WTC11 (cell line): ENCODE data around the gene MRPS23. TPM values are rescaled to one million over a fixed set of nuclear protein-coding genes. Genes with fewer than 3 reads are reported as not detected.

Experiments used
- ATAC-seq: fragments of 200-7000 bp; cut with Tn5 transposase; 2 replicates; pipeline ENCODE4 v1.10.0; 2021; ENCODE audit warnings: mild to moderate bottlenecking, moderate library complexity
- CTCF ChIA-PET: fragments of 300-600 bp; sonication (Branson Sonifier 250); formaldehyde crosslinking; loops from one replicate; lab custom pipeline; 2021; ENCODE audit warnings: antibody characterized with exemption; lab: Charles Lee
- POLR2A ChIA-PET: fragments of 350-600 bp; sonication (Branson Sonifier 250); formaldehyde crosslinking; loops from one replicate; lab custom pipeline; 2021; ENCODE audit warnings: antibody characterized with exemption; lab: Charles Lee
- DNase-seq: peaks from one replicate; pipeline ENCODE4 v3.0.0; 2021; ENCODE audit warnings: low spot score
- H3K27ac Mint-ChIP-seq: 2 replicates; pipeline ENCODE4 v1.8.0; 2021; ENCODE audit warnings: mixed read lengths
- H3K27me3 Mint-ChIP-seq: 2 replicates; pipeline ENCODE4 v1.8.0; 2021; ENCODE audit warnings: low read depth, mild to moderate bottlenecking, moderate library complexity, mixed read lengths
- H3K36me3 Mint-ChIP-seq: 2 replicates; pipeline ENCODE4 v1.8.0; 2021; ENCODE audit warnings: mixed read lengths
- H3K4me1 Mint-ChIP-seq: 2 replicates; pipeline ENCODE4 v1.8.0; 2022; ENCODE audit warnings: mixed read lengths
- H3K4me3 Mint-ChIP-seq: 2 replicates; pipeline ENCODE4 v1.8.0; 2021; ENCODE audit warnings: mild to moderate bottlenecking, moderate library complexity, mixed read lengths
- H3K9me3 Mint-ChIP-seq: 2 replicates; pipeline ENCODE4 v1.8.0; 2021; ENCODE audit warnings: mixed read lengths
- ESRRA ChIP-seq: sonication (generic); formaldehyde crosslinking; IDR thresholded peaks from 2 replicates; pipeline ENCODE4 v1.8.1; 2022; ENCODE audit warnings: mild to moderate bottlenecking, missing genetic modification reagents, borderline replicate concordance
- GABPB1 ChIP-seq: sonication (generic); formaldehyde crosslinking; IDR thresholded peaks from 2 replicates; pipeline ENCODE4 v1.8.1; 2023; ENCODE audit warnings: mild to moderate bottlenecking, missing genetic modification reagents
- HMGA2 ChIP-seq: fragments of 250-450 bp; sonication (Bioruptor Pico); IDR thresholded peaks from 2 replicates; pipeline ENCODE4 v1.4.0; 2021; ENCODE audit warnings: mild to moderate bottlenecking, moderate library complexity
- IRF2 ChIP-seq: sonication (generic); formaldehyde crosslinking; IDR thresholded peaks from 2 replicates; pipeline ENCODE4 v1.8.0; 2022; ENCODE audit warnings: low read depth, missing genetic modification reagents, borderline replicate concordance
- NR1H2 ChIP-seq: sonication (generic); formaldehyde crosslinking; IDR thresholded peaks from 2 replicates; pipeline ENCODE4 v1.9.0; 2021; ENCODE audit warnings: mild to moderate bottlenecking, moderate library complexity, missing genetic modification reagents
- NR2C2 ChIP-seq: sonication (generic); formaldehyde crosslinking; IDR thresholded peaks from 2 replicates; pipeline ENCODE4 v1.8.0; 2022; ENCODE audit warnings: mild to moderate bottlenecking, missing genetic modification reagents
- TP53 ChIP-seq: sonication (generic); formaldehyde crosslinking; IDR thresholded peaks from 2 replicates; pipeline ENCODE4 v1.8.1; 2023; ENCODE audit warnings: mild to moderate bottlenecking, missing genetic modification reagents
- ZNF219 ChIP-seq: sonication (generic); formaldehyde crosslinking; IDR thresholded peaks from 2 replicates; pipeline ENCODE4 v1.8.0; 2023; ENCODE audit warnings: missing genetic modification reagents, mild to moderate bottlenecking, borderline replicate concordance
- ZNF423 ChIP-seq: fragments of 250-450 bp; sonication (Bioruptor Pico); IDR thresholded peaks from 2 replicates; pipeline ENCODE4 v2.1.2; 2022; ENCODE audit warnings: mild to moderate bottlenecking, moderate library complexity
- total RNA-seq: library from RNA; stranded (reverse); gene quantifications from 3 replicates; pipeline ENCODE4 v1.2.3, GENCODE V29; 2021
- TF ChIP-seq, protein P1 (sequence below): sonication (generic); formaldehyde crosslinking; IDR thresholded peaks from 2 replicates; pipeline ENCODE4 v1.8.1; 2022; ENCODE audit warnings: missing genetic modification reagents, borderline replicate concordance
- TF ChIP-seq, protein P2 (sequence below): sonication (generic); formaldehyde crosslinking; IDR thresholded peaks from 2 replicates; pipeline ENCODE4 v1.8.1; 2023; ENCODE audit warnings: mild to moderate bottlenecking, missing genetic modification reagents
- TF ChIP-seq, protein P3 (sequence below): fragments of 250-450 bp; sonication (Bioruptor Pico); IDR thresholded peaks from 2 replicates; pipeline ENCODE4 v1.9.0; 2021; ENCODE audit warnings: mild to moderate bottlenecking
- TF ChIP-seq, protein P4 (sequence below): sonication (generic); formaldehyde crosslinking; IDR thresholded peaks from 2 replicates; pipeline ENCODE4 v1.8.1; 2023; ENCODE audit warnings: mild to moderate bottlenecking, moderate library complexity, missing genetic modification reagents
- TF ChIP-seq, protein P5 (sequence below): fragments of 250-450 bp; sonication (Bioruptor Pico); IDR thresholded peaks from 2 replicates; pipeline ENCODE4 v1.8.0; 2021; ENCODE audit warnings: mild to moderate bottlenecking
- TF ChIP-seq, protein P6 (sequence below): sonication (generic); formaldehyde crosslinking; IDR thresholded peaks from 2 replicates; pipeline ENCODE4 v1.8.1; 2023; ENCODE audit warnings: mild to moderate bottlenecking, missing genetic modification reagents, moderate library complexity
- TF ChIP-seq, protein P7 (sequence below): fragments of 200-600 bp; IDR thresholded peaks from 2 replicates; pipeline ENCODE4 v1.8.0; 2022; ENCODE audit warnings: antibody characterized with exemption

MRPS23 gene
- total RNA-seq, 1 experiment from 2014 or later, result 65.3 TPM

DNA sequence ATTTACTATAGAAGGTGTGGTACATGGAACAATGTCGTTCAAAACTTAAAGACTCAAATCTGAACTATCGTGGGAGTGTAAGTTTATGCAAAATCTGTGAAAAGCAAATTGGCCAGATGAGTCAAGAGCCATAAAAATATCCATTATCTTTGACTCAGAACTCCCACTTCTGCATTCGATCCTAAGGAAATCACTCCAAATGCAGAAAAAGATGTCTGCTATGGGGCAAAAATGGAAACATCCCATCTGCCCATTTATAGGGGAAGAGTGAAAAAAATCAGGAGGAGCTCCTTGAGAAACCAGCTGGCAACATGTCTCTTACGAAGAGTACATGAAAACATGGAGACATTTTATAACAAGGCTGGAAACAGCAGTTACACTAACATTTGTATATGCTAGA lies 61.1 kb downstream of the MRPS23 start:
- Mint-ChIP-seq H3K36me3 (no peaks in the 10 kb centered on the region), H3K4me3 (no peak overlapping the region), H3K9me3 (no peaks in the 10 kb centered on the region; the same call in 1 of the 2 replicates), H3K27me3 (peaks cover 25% of the 10 kb centered on the region), H3K4me1 (no peaks in the 10 kb centered on the region), H3K27ac (no peak overlapping the region)
- no peak for DNase-seq
- POLR2A ChIA-PET, result no interaction called here
- TF ChIP-seq IRF2 (CRISPR knock-in tag) (no peak), NR2C2 (CRISPR knock-in tag) (no peak), NR1H2 (CRISPR knock-in tag) (no peak), ZNF423 (CRISPR knock-in tag) (no peak), HMGA2 (CRISPR knock-in tag) (no peak), TP53 (CRISPR knock-in tag) (no peak), ESRRA (CRISPR knock-in tag) (no peak), GABPB1 (CRISPR knock-in tag) (no peak), ZNF219 (CRISPR knock-in tag) (no peak)
- TF ChIP-seq, protein P1, sequence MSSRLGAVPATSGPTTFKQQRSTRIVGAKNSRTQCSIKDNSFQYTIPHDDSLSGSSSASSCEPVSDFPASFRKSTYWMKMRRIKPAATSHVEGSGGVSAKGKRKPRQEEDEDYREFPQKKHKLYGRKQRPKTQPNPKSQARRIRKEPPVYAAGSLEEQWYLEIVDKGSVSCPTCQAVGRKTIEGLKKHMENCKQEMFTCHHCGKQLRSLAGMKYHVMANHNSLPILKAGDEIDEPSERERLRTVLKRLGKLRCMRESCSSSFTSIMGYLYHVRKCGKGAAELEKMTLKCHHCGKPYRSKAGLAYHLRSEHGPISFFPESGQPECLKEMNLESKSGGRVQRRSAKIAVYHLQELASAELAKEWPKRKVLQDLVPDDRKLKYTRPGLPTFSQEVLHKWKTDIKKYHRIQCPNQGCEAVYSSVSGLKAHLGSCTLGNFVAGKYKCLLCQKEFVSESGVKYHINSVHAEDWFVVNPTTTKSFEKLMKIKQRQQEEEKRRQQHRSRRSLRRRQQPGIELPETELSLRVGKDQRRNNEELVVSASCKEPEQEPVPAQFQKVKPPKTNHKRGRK, result no peak
- TF ChIP-seq, protein P2, sequence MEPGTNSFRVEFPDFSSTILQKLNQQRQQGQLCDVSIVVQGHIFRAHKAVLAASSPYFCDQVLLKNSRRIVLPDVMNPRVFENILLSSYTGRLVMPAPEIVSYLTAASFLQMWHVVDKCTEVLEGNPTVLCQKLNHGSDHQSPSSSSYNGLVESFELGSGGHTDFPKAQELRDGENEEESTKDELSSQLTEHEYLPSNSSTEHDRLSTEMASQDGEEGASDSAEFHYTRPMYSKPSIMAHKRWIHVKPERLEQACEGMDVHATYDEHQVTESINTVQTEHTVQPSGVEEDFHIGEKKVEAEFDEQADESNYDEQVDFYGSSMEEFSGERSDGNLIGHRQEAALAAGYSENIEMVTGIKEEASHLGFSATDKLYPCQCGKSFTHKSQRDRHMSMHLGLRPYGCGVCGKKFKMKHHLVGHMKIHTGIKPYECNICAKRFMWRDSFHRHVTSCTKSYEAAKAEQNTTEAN (CRISPR knock-in tag), result no peak
- TF ChIP-seq, protein P3, sequence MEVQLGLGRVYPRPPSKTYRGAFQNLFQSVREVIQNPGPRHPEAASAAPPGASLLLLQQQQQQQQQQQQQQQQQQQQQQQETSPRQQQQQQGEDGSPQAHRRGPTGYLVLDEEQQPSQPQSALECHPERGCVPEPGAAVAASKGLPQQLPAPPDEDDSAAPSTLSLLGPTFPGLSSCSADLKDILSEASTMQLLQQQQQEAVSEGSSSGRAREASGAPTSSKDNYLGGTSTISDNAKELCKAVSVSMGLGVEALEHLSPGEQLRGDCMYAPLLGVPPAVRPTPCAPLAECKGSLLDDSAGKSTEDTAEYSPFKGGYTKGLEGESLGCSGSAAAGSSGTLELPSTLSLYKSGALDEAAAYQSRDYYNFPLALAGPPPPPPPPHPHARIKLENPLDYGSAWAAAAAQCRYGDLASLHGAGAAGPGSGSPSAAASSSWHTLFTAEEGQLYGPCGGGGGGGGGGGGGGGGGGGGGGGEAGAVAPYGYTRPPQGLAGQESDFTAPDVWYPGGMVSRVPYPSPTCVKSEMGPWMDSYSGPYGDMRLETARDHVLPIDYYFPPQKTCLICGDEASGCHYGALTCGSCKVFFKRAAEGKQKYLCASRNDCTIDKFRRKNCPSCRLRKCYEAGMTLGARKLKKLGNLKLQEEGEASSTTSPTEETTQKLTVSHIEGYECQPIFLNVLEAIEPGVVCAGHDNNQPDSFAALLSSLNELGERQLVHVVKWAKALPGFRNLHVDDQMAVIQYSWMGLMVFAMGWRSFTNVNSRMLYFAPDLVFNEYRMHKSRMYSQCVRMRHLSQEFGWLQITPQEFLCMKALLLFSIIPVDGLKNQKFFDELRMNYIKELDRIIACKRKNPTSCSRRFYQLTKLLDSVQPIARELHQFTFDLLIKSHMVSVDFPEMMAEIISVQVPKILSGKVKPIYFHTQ (CRISPR knock-in tag), result no peak
- TF ChIP-seq, protein P4, sequence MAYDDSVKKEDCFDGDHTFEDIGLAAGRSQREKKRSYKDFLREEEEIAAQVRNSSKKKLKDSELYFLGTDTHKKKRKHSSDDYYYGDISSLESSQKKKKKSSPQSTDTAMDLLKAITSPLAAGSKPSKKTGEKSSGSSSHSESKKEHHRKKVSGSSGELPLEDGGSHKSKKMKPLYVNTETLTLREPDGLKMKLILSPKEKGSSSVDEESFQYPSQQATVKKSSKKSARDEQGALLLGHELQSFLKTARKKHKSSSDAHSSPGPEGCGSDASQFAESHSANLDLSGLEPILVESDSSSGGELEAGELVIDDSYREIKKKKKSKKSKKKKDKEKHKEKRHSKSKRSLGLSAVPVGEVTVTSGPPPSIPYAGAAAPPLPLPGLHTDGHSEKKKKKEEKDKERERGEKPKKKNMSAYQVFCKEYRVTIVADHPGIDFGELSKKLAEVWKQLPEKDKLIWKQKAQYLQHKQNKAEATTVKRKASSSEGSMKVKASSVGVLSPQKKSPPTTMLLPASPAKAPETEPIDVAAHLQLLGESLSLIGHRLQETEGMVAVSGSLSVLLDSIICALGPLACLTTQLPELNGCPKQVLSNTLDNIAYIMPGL, result no peak
- TF ChIP-seq, protein P5, sequence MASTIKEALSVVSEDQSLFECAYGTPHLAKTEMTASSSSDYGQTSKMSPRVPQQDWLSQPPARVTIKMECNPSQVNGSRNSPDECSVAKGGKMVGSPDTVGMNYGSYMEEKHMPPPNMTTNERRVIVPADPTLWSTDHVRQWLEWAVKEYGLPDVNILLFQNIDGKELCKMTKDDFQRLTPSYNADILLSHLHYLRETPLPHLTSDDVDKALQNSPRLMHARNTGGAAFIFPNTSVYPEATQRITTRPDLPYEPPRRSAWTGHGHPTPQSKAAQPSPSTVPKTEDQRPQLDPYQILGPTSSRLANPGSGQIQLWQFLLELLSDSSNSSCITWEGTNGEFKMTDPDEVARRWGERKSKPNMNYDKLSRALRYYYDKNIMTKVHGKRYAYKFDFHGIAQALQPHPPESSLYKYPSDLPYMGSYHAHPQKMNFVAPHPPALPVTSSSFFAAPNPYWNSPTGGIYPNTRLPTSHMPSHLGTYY (CRISPR knock-in tag), result no peak
- TF ChIP-seq, protein P6, sequence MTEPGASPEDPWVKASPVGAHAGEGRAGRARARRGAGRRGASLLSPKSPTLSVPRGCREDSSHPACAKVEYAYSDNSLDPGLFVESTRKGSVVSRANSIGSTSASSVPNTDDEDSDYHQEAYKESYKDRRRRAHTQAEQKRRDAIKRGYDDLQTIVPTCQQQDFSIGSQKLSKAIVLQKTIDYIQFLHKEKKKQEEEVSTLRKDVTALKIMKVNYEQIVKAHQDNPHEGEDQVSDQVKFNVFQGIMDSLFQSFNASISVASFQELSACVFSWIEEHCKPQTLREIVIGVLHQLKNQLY (CRISPR knock-in tag), result no peak
- TF ChIP-seq, protein P7, sequence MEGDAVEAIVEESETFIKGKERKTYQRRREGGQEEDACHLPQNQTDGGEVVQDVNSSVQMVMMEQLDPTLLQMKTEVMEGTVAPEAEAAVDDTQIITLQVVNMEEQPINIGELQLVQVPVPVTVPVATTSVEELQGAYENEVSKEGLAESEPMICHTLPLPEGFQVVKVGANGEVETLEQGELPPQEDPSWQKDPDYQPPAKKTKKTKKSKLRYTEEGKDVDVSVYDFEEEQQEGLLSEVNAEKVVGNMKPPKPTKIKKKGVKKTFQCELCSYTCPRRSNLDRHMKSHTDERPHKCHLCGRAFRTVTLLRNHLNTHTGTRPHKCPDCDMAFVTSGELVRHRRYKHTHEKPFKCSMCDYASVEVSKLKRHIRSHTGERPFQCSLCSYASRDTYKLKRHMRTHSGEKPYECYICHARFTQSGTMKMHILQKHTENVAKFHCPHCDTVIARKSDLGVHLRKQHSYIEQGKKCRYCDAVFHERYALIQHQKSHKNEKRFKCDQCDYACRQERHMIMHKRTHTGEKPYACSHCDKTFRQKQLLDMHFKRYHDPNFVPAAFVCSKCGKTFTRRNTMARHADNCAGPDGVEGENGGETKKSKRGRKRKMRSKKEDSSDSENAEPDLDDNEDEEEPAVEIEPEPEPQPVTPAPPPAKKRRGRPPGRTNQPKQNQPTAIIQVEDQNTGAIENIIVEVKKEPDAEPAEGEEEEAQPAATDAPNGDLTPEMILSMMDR, result no peak
- CTCF ChIA-PET, result interaction anchor here (0.6 to 1.5 kb wide), 4 partner anchors 22 to 115 kb away, joined by 3 to 5 read pairs (median 3); no protein-coding TSS in a partner anchor
- ATAC-seq, result no peak
